H1 (cell line): Measurements from ENCODE around the gene PPP1R3G. TPM values are rescaled to one million over a fixed set of nuclear protein-coding genes. Genes with fewer than 3 reads are reported as not detected.

Experiments
- CTCF ChIA-PET: fragments of 300-600 bp; sonication (Branson Sonifier 250); formaldehyde crosslinking; loops from one replicate; lab custom pipeline; 2021; ENCODE audit not compliant: partially characterized antibody; lab: Charles Lee
- POLR2A ChIA-PET: fragments of 300-600 bp; sonication (Branson Sonifier 250); formaldehyde crosslinking; loops from one replicate; lab custom pipeline; 2021; ENCODE audit warnings: inconsistent platforms; ENCODE audit not compliant: partially characterized antibody; lab: Charles Lee
- DNase-seq, 2 experiments: peaks; one replicate each; pipeline versions ENCODE4 v3.0.0 to v3.0.0-alpha.2; 2010 to 2022; ENCODE audit warnings: low spot score in 2 of 2, low read depth in 1 of 2, mixed read lengths in 1 of 2
- FAIRE-seq: peaks from 2 replicates; lab custom pipeline; 2011; peaks lifted over from hg19 to GRCh38; lab: Jason Lieb, UNC
- H2AFZ ChIP-seq: 2 replicates; pipeline ENCODE4 v1.8.1; 2012; ENCODE audit warnings: low read length, inconsistent platforms
- H2AK5ac ChIP-seq: 2 replicates; pipeline ENCODE4 v1.6.1; 2013; ENCODE audit warnings: low read depth, low read length
- H2BK120ac ChIP-seq: replicated peaks from 2 replicates; pipeline ENCODE3; 2013; ENCODE audit warnings: low read depth, low read length, inconsistent platforms
- H2BK12ac ChIP-seq: 2 replicates; pipeline ENCODE4 v1.6.1; 2013; ENCODE audit warnings: low read depth, low read length
- H2BK15ac ChIP-seq: 2 replicates; pipeline ENCODE4 v1.6.1; 2013; ENCODE audit warnings: low read length
- H2BK20ac ChIP-seq: 2 replicates; pipeline ENCODE4 v1.6.1; 2013; ENCODE audit warnings: low read length
- H2BK5ac ChIP-seq: 2 replicates; pipeline ENCODE4 v1.6.1; 2013; ENCODE audit warnings: low read depth, low read length
- H3K14ac ChIP-seq: 2 replicates; pipeline ENCODE4 v1.6.1; 2013; ENCODE audit warnings: inconsistent platforms; ENCODE audit not compliant: insufficient read length
- H3K18ac ChIP-seq: 2 replicates; pipeline ENCODE4 v1.6.1; 2013; ENCODE audit warnings: low read length; ENCODE audit errors: extremely low read depth
- H3K23ac ChIP-seq: 2 replicates; pipeline ENCODE4 v1.6.1; 2013; ENCODE audit warnings: inconsistent platforms; ENCODE audit not compliant: insufficient read length
- H3K23me2 ChIP-seq: 2 replicates; pipeline ENCODE4 v1.6.1; 2013; ENCODE audit warnings: low read depth, low read length
- H3K27ac ChIP-seq: 2 replicates; pipeline ENCODE4 v1.6.1; 2011; ENCODE audit warnings: low read depth, low read length, inconsistent platforms
- H3K27me3 ChIP-seq, 4 experiments: replicated peaks in 1 of 4; 1 replicate in 1 of 4; 2 replicates in 3 of 4; pipeline versions ENCODE4 v1.6.1 to v1.8.1; 2011 to 2013; ENCODE audit warnings: low read length in 3 of 4, mild to moderate bottlenecking in 3 of 4, inconsistent platforms in 2 of 4, mixed read lengths in 2 of 4, moderate library complexity in 1 of 4; ENCODE audit not compliant: control insufficient read depth in 3 of 4, insufficient read depth in 3 of 4; ENCODE audit errors: extremely low read depth in 1 of 4
- H3K36me3 ChIP-seq, 4 experiments: 2 replicates each; pipeline versions ENCODE4 v1.6.1 to v1.8.1; 2011 to 2013; ENCODE audit warnings: mild to moderate bottlenecking in 4 of 4, low read length in 3 of 4, moderate library complexity in 2 of 4, control low read depth in 1 of 4, inconsistent platforms in 1 of 4; ENCODE audit not compliant: insufficient read depth in 4 of 4, control insufficient read depth in 2 of 4
- H3K4ac ChIP-seq: replicated peaks from 2 replicates; pipeline ENCODE3; 2013; ENCODE audit warnings: low read length, low read depth, mixed read lengths, inconsistent platforms; ENCODE audit not compliant: insufficient read length
- H3K4me1 ChIP-seq, 4 experiments: replicated peaks in 1 of 4; 1 replicate in 1 of 4; 2 replicates in 3 of 4; pipeline versions ENCODE4 v1.6.1 to v1.8.1; 2011 to 2013; ENCODE audit warnings: low read length in 3 of 4, inconsistent platforms in 2 of 4, mixed read lengths in 1 of 4; ENCODE audit not compliant: insufficient read depth in 4 of 4, control insufficient read depth in 3 of 4
- H3K4me2 ChIP-seq, 2 experiments: 2 replicates each; pipeline versions ENCODE4 v1.6.1 to v1.8.1; 2011 to 2013; ENCODE audit warnings: low read depth in 2 of 2, low read length in 2 of 2, control low read depth in 1 of 2, inconsistent platforms in 1 of 2, mild to moderate bottlenecking in 1 of 2; ENCODE audit not compliant: insufficient read depth in 1 of 2
- H3K4me3 ChIP-seq, 4 experiments: fragments of 200-600, 300-600 bp in 1 of 4; sonication (generic), shearing (Covaris generic), sonication (Bioruptor Twin) in 1 of 4; 2 replicates each; pipeline versions ENCODE4 v1.5.1 to v1.8.1; 2011 to 2016; ENCODE audit warnings: low read length in 4 of 4, low read depth in 3 of 4, control low read depth in 2 of 4, inconsistent platforms in 2 of 4, mild to moderate bottlenecking in 2 of 4, mixed read lengths in 1 of 4, moderate library complexity in 1 of 4; ENCODE audit not compliant: insufficient read depth in 2 of 4; ENCODE audit errors: extremely low read depth in 1 of 4
- H3K56ac ChIP-seq: replicated peaks from 2 replicates; pipeline ENCODE3; 2013; ENCODE audit warnings: low read depth, mild to moderate bottlenecking, mixed read lengths, low read length, inconsistent platforms; ENCODE audit not compliant: insufficient read length
- H3K79me1 ChIP-seq: 2 replicates; pipeline ENCODE4 v1.6.1; 2013; ENCODE audit warnings: low read depth, low read length, control low read depth
- H3K79me2 ChIP-seq, 2 experiments: 2 replicates each; pipeline versions ENCODE4 v1.6.1 to v1.8.1; 2012 to 2013; ENCODE audit warnings: low read length in 2 of 2, mild to moderate bottlenecking in 2 of 2, inconsistent platforms in 1 of 2; ENCODE audit not compliant: insufficient read depth in 2 of 2, control insufficient read depth in 1 of 2
- H3K9ac ChIP-seq, 4 experiments: replicated peaks in 1 of 4; 1 replicate in 1 of 4; 2 replicates in 3 of 4; pipeline versions ENCODE4 v1.6.1 to v1.8.1; 2011 to 2013; ENCODE audit warnings: low read depth in 3 of 4, low read length in 3 of 4, control low read depth in 2 of 4, mild to moderate bottlenecking in 2 of 4, moderate library complexity in 2 of 4, inconsistent platforms in 1 of 4; ENCODE audit errors: extremely low read depth in 1 of 4
- H3K9me3 ChIP-seq, 2 experiments: 2 replicates each; pipeline versions ENCODE4 v1.6.1 to v1.8.1; 2012 to 2013; ENCODE audit warnings: mild to moderate bottlenecking in 2 of 2, moderate library complexity in 2 of 2, control low read depth in 1 of 2, inconsistent platforms in 1 of 2, low read depth in 1 of 2, low read length in 1 of 2, mixed read lengths in 1 of 2; ENCODE audit not compliant: insufficient read depth in 2 of 2
- H4K20me1 ChIP-seq, 2 experiments: replicated peaks in 1 of 2; 2 replicates each; pipeline versions ENCODE3 to v1.8.1; 2011 to 2013; ENCODE audit warnings: inconsistent platforms in 2 of 2, low read length in 2 of 2, mild to moderate bottlenecking in 1 of 2; ENCODE audit not compliant: insufficient read depth in 2 of 2, control insufficient read depth in 1 of 2
- H4K5ac ChIP-seq: 2 replicates; pipeline ENCODE4 v1.6.1; 2013; ENCODE audit warnings: low read length, low read depth, mixed read lengths, inconsistent platforms; ENCODE audit not compliant: insufficient read length
- H4K8ac ChIP-seq: 2 replicates; pipeline ENCODE4 v1.8.0; 2013; ENCODE audit warnings: mild to moderate bottlenecking, moderate library complexity, low read length, inconsistent platforms; ENCODE audit not compliant: insufficient read depth; ENCODE audit errors: extremely low read depth
- H4K91ac ChIP-seq: replicated peaks from 2 replicates; pipeline ENCODE3; 2013; ENCODE audit warnings: low read length, mixed read lengths, inconsistent platforms; ENCODE audit not compliant: insufficient read length
- ASH2L ChIP-seq: fragments of 200-600, 300-600 bp; sonication (generic); IDR thresholded peaks from one replicate; pipeline ENCODE4 v1.7.1; 2017; ENCODE audit warnings: low read length
- CBX5 ChIP-seq: fragments of 300-800, 300-1000 bp; sonication (generic); IDR thresholded peaks from 2 replicates; pipeline ENCODE4 v1.7.1; 2016; ENCODE audit warnings: antibody characterized with exemption, low read length, low read depth
- JUN ChIP-seq: IDR thresholded peaks from 2 replicates; pipeline ENCODE4 v1.6.1; 2011; ENCODE audit warnings: low read depth, mild to moderate bottlenecking, improper control_type of control experiment, low read length
- JUND ChIP-seq: IDR thresholded peaks from 2 replicates; pipeline ENCODE4 v1.6.1; 2011; ENCODE audit warnings: mild to moderate bottlenecking, improper control_type of control experiment, low read length
- KDM1A ChIP-seq: fragments of 200-600, 300-600 bp; sonication (generic); IDR thresholded peaks from 2 replicates; pipeline ENCODE4 v1.7.1; 2016; ENCODE audit warnings: mild to moderate bottlenecking, low read length, borderline replicate concordance
- KDM5A ChIP-seq: fragments of 200-600 bp; IDR thresholded peaks from 2 replicates; pipeline ENCODE4 v1.7.1; 2012; ENCODE audit warnings: mild to moderate bottlenecking, low read length, inconsistent platforms, mixed read lengths
- POLR2AphosphoS5 ChIP-seq: IDR thresholded peaks from 2 replicates; pipeline ENCODE4 v1.6.1; 2011; ENCODE audit warnings: low read depth, low read length
- SIRT6 ChIP-seq: IDR thresholded peaks from one replicate; pipeline ENCODE4 v1.7.1; 2012; ENCODE audit warnings: low read length, inconsistent platforms
- SP2 ChIP-seq: IDR thresholded peaks from 2 replicates; pipeline ENCODE4 v1.6.1; 2012; ENCODE audit warnings: mild to moderate bottlenecking, low read length, inconsistent platforms
- TAF1 ChIP-seq: IDR thresholded peaks from 2 replicates; pipeline ENCODE4 v1.6.1; 2011; ENCODE audit warnings: mild to moderate bottlenecking, low read depth, low read length
- TBP ChIP-seq: IDR thresholded peaks from 2 replicates; pipeline ENCODE4 v1.6.1; 2011; ENCODE audit warnings: low read depth, low read length, improper control_type of control experiment
- WGBS, 2 experiments: shearing (Covaris generic) in 1 of 2; methylation state at CpG; one replicate each; pipeline versions ENCODE4 v1.1.6 to v1.1.7; 2013 to 2015; ENCODE audit warnings: low lambda C conversion rate in 2 of 2, mixed read lengths in 2 of 2, inconsistent platforms in 1 of 2, low coverage in 1 of 2, missing lambda C conversion rate in 1 of 2; ENCODE audit not compliant: insufficient replicate concordance in 2 of 2, insufficient coverage in 1 of 2, insufficient read length in 1 of 2; ENCODE audit errors: extremely low coverage in 1 of 2, missing lambda C conversion rate in 1 of 2; 5-methylcytosine and 5-hydroxymethylcytosine counted together
- polyA plus RNA-seq, 7 experiments: library from polyadenylated mRNA; depleted of rRNA in 3 of 7; stranded (reverse) in 5 of 7; unstranded in 2 of 7; fragments of >200 nt in 5 of 7; fragments of 200-250 nt in 2 of 7; gene quantifications; 1 replicate in 5 of 7; 2 replicates in 1 of 7; 4 replicates in 1 of 7; pipeline versions ENCODE4 v1.2.1 to v1.2.3, GENCODE V29; 2011 to 2013; ENCODE audit warnings: missing spikeins in 2 of 7, mixed read lengths in 2 of 7
- total RNA-seq: library from RNA; stranded (reverse); fragmentation: NEBNext Ultra II Directional; extraction: Animal tissue kit (Norgen Biotek cat#: 25700); gene quantifications from 2 replicates; pipeline ENCODE4 v1.2.1, GENCODE V29; 2021
- TF ChIP-seq, protein P1 (sequence below): IDR thresholded peaks from 2 replicates; pipeline ENCODE4 v1.6.1; 2011; ENCODE audit warnings: low read depth, mild to moderate bottlenecking, low read length; ENCODE audit not compliant: insufficient read depth
- TF ChIP-seq, protein P2 (sequence below): IDR thresholded peaks from 2 replicates; pipeline ENCODE4 v1.6.1; 2012; ENCODE audit warnings: inconsistent platforms

Gene PPP1R3G
- total and polyA plus RNA-seq, 2 of the 8 experiments (the other 6 are each of a cell fraction or from before 2014, with no cell fraction given), result 0.03 to 0.09 TPM

DNA sequence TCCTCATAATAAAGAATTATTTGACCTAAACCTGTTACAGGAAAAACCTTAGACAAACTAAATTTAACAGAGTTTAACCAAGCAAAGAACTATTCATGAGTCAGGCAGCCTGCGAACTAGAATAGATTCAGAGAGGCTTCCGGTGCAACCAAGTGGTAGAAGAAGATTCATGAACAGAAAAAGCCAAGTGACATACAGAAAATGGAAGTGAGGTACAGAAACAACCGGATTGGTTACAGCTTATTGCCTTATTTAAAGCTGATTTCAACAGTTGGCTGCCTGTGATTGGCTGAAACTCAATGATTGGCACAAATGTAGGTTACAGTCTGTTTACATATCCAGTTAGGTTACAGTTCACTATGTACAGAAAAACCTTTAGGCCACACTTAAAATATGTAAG, 10.1 kb downstream of the PPP1R3G start:
- no peak overlapping the region for H3K4me2 ChIP-seq
- TF ChIP-seq POLR2AphosphoS5 (no peak), SIRT6 (no peak), TBP (no peak), CBX5 (no peak), JUN (no peak), SP2 (no peak), KDM1A (no peak), KDM5A (no peak), TAF1 (no peak), ASH2L (no peak), JUND (no peak)
- TF ChIP-seq, protein P1, sequence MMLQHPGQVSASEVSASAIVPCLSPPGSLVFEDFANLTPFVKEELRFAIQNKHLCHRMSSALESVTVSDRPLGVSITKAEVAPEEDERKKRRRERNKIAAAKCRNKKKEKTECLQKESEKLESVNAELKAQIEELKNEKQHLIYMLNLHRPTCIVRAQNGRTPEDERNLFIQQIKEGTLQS, result no peak
- TF ChIP-seq, protein P2, sequence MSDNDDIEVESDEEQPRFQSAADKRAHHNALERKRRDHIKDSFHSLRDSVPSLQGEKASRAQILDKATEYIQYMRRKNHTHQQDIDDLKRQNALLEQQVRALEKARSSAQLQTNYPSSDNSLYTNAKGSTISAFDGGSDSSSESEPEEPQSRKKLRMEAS, result no peak
- H3K9ac ChIP-seq, result no peak overlapping the region
- 72% methylated on average over 3 of the region's 3 CpGs; no CpG with 5 or more reads in 1 of the 2 experiments for WGBS, 2 experiments
- no peak overlapping the region for H4K5ac ChIP-seq
- no peak overlapping the region for H3K27ac ChIP-seq
- DNase-seq (no peak), FAIRE-seq (no peak)
- H3K9me3 ChIP-seq, result no peaks in the 10 kb centered on the region
- H3K56ac ChIP-seq, result no peak overlapping the region
- no peak overlapping the region for H3K18ac ChIP-seq
- no peak overlapping the region for H2BK20ac ChIP-seq
- no peaks in the 10 kb centered on the region for H3K4me1 ChIP-seq
- H2BK15ac ChIP-seq, result no peak overlapping the region
- H2BK120ac ChIP-seq, result no peak overlapping the region
- H2BK5ac ChIP-seq, result no peak overlapping the region
- no peak overlapping the region for H3K4me3 ChIP-seq
- no peaks in the 10 kb centered on the region for H3K23me2 ChIP-seq
- POLR2A ChIA-PET, result no interaction called here
- no peak overlapping the region for H3K4ac ChIP-seq
- no peaks in the 10 kb centered on the region for H3K79me1 ChIP-seq
- peaks cover 0 to 4% of the 10 kb centered on the region in 2 experiments for H4K20me1 ChIP-seq
- no peak overlapping the region for H3K23ac ChIP-seq
- H3K36me3 ChIP-seq, result no peaks in the 10 kb centered on the region
- H3K27me3 ChIP-seq, result no peaks in the 10 kb centered on the region; a peak in 2 of 7 replicates
- H3K14ac ChIP-seq, result no peak overlapping the region
- H3K79me2 ChIP-seq, result no peaks in the 10 kb centered on the region
- CTCF ChIA-PET, result interaction anchor here (1.4 to 3.1 kb wide), 2 partner anchors 11 to 40 kb away, joined by 3 to 18 read pairs; no protein-coding TSS in a partner anchor
- H2BK12ac ChIP-seq, result no peak overlapping the region
- H4K8ac ChIP-seq, result no peak overlapping the region
- no peak overlapping the region for H4K91ac ChIP-seq
- H2AK5ac ChIP-seq, result no peak overlapping the region
- no peak overlapping the region for H2AFZ ChIP-seq
